T follicular helper cell (primary cell): Measurements from ENCODE around the gene LRRTM3.

Experiments
- DNase-seq: peaks from one replicate; pipeline ENCODE4 v3.0.0-alpha.2; 2020; ENCODE audit warnings: low read depth

LRRTM3 gene

DNA sequence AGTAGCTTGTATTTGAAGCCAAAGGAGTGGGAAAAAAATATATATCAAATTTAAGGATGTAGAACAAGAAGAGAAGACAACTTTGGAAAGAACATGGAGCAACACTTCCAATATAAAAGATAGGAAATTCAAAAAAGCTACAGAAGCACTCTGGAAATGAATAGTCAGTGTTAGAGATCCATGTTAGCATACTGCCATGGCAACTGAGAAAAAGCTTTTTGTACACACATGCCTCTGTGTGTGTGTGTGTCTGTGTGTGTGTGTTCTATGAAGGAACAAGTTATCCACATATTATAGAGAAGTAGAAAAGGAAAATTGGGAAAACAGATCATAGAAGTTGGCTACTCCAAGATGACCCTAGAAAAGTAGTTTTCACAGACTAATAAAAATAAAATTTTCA is 96.3 kb downstream of the LRRTM3 start:
- DNase-seq = no peak

DNA sequence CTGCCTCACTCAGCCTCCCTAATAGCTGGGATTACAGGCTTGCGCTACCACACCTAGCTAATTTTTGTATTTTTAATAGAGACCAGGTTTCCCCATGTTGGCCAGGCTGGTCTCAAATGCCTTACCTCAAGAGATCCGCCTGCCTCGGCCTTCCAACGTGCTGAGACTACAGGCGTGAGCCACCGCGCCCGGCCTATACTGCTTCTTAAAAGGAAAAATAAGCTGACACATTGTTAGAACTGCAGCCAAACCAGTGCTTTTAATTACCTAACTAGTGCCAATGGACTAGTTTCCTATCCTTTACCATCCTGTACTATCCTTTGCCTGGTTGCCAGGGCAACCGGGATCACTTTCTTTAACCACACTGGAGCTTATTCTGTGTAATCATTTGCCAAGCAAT is 108.0 kb downstream of the LRRTM3 start:
- DNase-seq = no peak

- DNase-seq = no peak
Observed at GRCh38 chr10:67036808-67037207, 111.0 kb downstream of the LRRTM3 start.

DNA sequence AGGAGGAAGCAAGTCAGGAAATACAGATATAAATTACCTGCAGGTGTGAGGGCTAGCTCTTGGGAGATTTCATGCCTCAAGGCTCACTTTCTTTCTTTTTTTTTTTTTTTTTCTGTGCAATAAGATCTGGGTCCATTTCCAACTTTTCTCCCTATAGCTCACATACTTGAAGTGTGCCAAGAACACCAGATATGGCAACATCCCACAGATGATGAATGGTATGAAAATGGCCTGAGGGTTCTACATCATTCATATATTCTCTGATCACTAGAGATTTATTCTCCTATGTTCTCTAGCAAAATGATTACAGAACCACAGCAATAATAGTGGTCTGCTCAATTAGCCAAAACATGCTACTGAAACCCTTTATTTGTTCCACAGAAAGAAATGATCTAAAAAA is 117.2 kb downstream of the LRRTM3 start:
- no peak for DNase-seq

DNA sequence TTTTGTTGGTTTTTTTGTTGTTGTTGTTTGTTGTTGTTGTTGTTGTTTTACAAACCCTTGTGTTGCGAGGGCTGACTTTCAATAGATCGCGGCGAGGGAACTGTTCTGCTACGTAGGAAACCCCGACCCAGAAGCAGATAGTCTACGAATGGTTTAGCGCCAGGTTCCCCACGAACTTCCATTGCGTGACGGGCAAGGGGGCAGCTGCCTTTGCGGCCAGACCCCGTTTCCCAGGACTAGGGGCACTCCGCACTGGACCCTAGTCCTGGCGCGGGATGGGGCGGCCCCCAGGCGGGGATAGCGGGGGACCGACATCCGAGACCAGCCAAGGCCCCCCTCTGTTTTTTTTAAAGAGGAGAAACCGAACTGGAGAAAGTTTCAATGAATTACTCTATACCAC is 119.6 kb downstream of the LRRTM3 start:
- no peak for DNase-seq

- DNase-seq = no peak
Observed at GRCh38 chr10:67046507-67046906, 120.7 kb downstream of the LRRTM3 start.

GRCh38 chr10:67049988-67050387 is 124.2 kb downstream of the LRRTM3 start:
- DNase-seq = no peak

DNA sequence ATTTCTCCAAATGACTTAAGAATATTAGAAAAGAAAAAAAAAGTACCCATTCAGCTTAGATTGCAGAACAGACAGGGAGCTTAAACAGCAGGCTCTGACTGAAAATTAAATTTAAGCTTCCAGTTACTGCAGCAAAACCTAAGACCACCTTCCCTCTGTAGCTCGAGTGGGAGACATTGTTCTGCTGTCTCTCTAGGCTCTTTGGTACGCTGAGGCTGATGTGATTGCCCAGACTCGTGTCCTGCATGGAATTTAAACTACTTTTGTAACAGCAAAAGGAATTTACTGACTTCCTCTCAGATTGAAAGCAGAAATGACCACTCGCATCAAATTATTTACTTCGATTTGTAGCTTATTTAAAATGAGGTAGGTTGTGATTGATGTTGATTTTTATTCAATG is 124.6 kb downstream of the LRRTM3 start:
- no peak for DNase-seq

DNA sequence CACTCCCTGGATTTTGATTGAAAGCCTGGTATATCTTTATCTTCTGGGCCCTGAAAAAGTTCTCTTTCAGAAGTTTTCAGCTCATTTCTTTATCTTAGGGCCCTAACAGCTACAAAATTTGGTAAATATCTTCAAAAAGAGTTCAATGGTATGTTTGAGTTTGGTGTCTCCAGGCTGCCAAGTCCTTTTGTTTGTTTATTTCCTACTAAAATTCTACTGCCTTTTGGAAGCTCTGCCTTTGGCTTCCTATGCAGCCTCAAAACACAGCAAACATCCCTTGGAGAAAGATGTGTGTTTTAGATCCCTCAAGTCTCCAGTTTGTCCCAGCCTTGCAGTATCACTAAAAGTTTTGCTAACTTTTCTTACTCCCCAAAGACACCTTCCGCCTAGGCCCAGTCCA is 146.8 kb downstream of the LRRTM3 start:
- no peak for DNase-seq

GRCh38 chr10:67075491-67075971 is 149.7 kb downstream of the LRRTM3 start:
- DNase-seq = no peak

DNA sequence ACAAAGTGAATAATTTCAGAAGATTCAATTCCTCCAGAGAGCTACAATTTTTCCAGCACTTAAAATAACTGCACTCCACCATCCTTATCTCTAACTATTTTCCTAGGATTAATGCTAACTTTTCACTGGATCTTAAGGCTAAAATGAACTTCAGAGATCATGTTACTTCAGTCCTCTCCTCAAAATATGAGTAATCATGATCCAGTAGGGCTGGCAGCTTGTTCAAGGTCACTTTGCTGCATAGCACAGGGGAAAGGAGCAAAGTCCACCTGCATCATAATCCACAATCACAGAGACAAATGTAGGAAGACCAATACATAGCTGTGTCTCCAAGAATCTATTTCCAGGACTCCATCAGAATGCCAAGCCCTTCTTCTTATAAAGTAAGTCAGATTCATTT is 150.3 kb downstream of the LRRTM3 start:
- DNase-seq = no peak

DNA sequence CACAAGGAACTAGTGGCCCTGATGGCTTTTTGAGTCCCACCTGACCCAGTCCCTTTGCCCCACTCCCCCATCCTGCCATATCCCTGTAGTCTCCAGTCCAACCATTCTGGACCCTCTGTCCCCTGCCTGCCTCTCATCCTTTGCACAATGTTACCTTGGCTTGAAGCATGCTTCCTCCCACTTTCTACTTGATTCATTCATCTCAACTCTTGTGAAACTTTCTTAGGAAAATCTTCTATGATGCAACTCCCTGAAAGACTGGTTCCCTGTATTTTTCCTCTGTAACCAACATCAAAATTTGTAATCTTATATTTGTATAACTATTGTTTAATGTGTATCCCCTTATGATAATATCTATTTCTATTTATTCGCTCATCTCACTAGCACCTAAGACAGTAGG is 151.5 kb downstream of the LRRTM3 start:
- no peak for DNase-seq

DNA sequence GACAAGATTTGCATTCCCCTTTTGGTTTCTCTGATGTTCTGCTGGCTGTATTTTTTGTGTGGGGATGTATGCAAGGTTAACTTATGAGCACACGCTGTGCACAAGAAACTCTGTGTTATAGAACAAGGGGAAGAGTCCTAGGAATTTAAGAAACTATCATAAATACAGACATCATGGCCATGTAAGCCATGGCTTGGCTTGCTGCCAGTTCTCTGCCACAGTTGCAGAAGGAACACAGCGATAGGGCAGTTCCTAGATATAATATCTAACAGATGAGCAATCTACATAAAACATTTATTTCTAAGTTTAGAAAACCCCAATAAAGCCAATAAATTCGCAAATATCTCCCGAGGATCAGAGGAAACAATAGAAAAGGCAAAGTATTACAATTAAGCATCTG is 153.3 kb downstream of the LRRTM3 start:
- DNase-seq = no peak

GRCh38 chr10:67086327-67087134 is 160.7 kb downstream of the LRRTM3 start:
- DNase-seq = no peak

- no peak for DNase-seq
Observed at GRCh38 chr10:67087135-67087425, 161.2 kb downstream of the LRRTM3 start.

- DNase-seq = no peak
Observed at GRCh38 chr10:67088036-67088435, 162.2 kb downstream of the LRRTM3 start.

- no peak for DNase-seq
Observed at GRCh38 chr10:67095531-67095930, 169.7 kb downstream of the LRRTM3 start.

- DNase-seq = no peak
Observed at GRCh38 chr10:67098461-67098860, 172.6 kb downstream of the LRRTM3 start.

DNA sequence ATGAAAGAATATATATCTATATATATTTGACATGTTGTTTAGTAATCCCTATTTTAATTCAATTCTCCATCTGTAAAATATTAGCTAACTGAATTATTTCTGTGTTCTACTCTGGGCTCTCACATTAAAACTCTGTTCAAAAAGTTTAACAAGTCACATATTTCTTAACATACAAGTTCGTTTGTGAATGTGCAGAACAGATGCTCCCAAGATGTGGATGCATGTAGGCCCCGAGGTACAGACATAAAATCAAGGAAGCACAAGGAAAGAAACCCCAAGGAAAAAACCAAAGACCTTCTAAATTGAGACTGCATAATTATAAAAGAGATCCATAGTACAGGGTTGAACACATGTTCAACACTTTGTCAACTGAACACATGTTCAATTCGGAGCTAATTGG is 175.1 kb downstream of the LRRTM3 start:
- DNase-seq = no peak

DNA sequence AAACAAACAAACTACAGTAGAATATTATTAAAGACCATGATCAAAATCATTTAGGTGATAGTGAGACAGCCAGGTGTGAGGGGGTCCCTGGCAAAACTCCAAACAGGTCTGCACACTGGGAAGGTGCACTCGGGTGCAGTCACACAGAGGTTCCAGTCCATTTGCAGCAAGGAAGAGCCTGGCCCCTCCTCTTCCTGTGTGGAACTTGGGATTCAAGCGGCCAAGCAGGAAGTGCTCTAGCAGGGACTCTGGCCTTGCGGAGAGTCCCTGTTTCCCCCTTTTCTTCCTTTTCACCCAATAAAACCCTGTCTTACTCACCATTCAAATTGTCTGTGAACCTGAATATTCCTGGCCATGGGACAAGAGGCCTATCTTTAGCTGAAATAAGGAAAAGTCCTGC is 181.8 kb downstream of the LRRTM3 start:
- DNase-seq = no peak

GRCh38 chr10:67110286-67110685 is 184.4 kb downstream of the LRRTM3 start:
- DNase-seq = no peak

GRCh38 chr10:67112765-67113164 is 186.9 kb downstream of the LRRTM3 start:
- DNase-seq = no peak

GRCh38 chr10:67114945-67115344 is 189.1 kb downstream of the LRRTM3 start:
- DNase-seq = no peak

DNA sequence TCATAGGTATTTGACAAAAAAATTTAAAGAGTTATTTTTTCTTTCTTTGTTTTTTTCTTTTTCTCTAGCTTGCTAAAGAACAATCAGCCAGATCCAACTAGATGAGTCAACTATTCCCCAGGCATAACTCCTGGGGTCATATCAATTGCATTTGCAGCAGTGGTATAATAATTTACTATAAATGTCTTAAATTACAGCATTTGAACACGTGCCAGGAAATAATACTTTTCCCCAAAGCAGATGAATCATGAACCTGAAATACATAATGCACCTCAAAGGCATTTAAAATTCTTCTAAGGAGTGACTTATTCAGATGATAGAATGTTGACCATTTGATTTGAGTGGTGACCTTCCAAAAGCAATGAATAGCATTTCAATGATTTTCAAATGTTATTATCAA is 190.1 kb downstream of the LRRTM3 start:
- DNase-seq = no peak
